Liver (tissue), 9 donors: Measurements from ENCODE around the gene YBEY. TPM values are rescaled to one million over a fixed set of nuclear protein-coding genes. Genes with fewer than 3 reads are reported as not detected.
A peak's percentile ranks its signal among the peaks of the same experiment; 100 is the strongest.

ENCODE experiments used
- DNase-seq: peaks from one replicate; pipeline ENCODE4 v3.0.0-alpha.2; 2017; ENCODE audit warnings: low spot score
- H3K27ac ChIP-seq, 2 donors: one replicate each; pipeline ENCODE4 v1.7.0; 2013; ENCODE audit warnings: inconsistent platforms in 2 of 2, low read length in 2 of 2, control low read depth in 1 of 2, low read depth in 1 of 2, mild to moderate bottlenecking in 1 of 2
- H3K27me3 ChIP-seq, 4 donors: one replicate each; pipeline versions ENCODE4 v1.6.1 to v1.7.0; 2013; ENCODE audit warnings: low read length in 3 of 4, inconsistent platforms in 1 of 4, mild to moderate bottlenecking in 1 of 4, moderate library complexity in 1 of 4; ENCODE audit not compliant: control insufficient read depth in 4 of 4, insufficient read depth in 4 of 4
- H3K36me3 ChIP-seq, 4 donors: one replicate each; pipeline versions ENCODE4 v1.6.1 to v1.7.0; 2013; ENCODE audit warnings: low read length in 3 of 4, mild to moderate bottlenecking in 3 of 4, low read depth in 1 of 4, moderate library complexity in 1 of 4; ENCODE audit not compliant: control insufficient read depth in 4 of 4, insufficient read depth in 3 of 4
- H3K4me1 ChIP-seq, 4 donors: one replicate each; pipeline versions ENCODE4 v1.6.1 to v1.7.0; 2013; ENCODE audit warnings: low read length in 3 of 4, mild to moderate bottlenecking in 3 of 4, moderate library complexity in 1 of 4; ENCODE audit not compliant: control insufficient read depth in 4 of 4, insufficient read depth in 4 of 4
- H3K4me3 ChIP-seq, 3 donors: one replicate each; pipeline versions ENCODE4 v1.6.1 to v1.7.0; 2013; ENCODE audit warnings: low read length in 3 of 3, control low read depth in 1 of 3, low read depth in 1 of 3, mild to moderate bottlenecking in 1 of 3
- H3K9ac ChIP-seq, 2 donors: one replicate each; pipeline ENCODE4 v1.7.0; 2013; ENCODE audit warnings: low read length in 2 of 2, mild to moderate bottlenecking in 2 of 2, moderate library complexity in 2 of 2, control low read depth in 1 of 2, low read depth in 1 of 2
- H3K9me3 ChIP-seq, 4 donors: one replicate each; pipeline versions ENCODE4 v1.6.1 to v1.7.0; 2013; ENCODE audit warnings: low read length in 3 of 4; ENCODE audit not compliant: control insufficient read depth in 4 of 4
- EGR1 ChIP-seq, 2 donors: IDR thresholded peaks; 2 replicates each; pipeline ENCODE4 v1.6.1; 2016 to 2018; ENCODE audit warnings: antibody characterized with exemption in 2 of 2, low read depth in 2 of 2
- FOXA1 ChIP-seq: IDR thresholded peaks from 2 replicates; pipeline ENCODE4 v1.6.1; 2016; ENCODE audit warnings: antibody characterized with exemption
- GABPA ChIP-seq, 2 donors: IDR thresholded peaks in 1 of 2; conservative IDR thresholded peaks in 1 of 2; 2 replicates each; pipeline ENCODE4 v1.6.1; 2016; ENCODE audit warnings: antibody characterized with exemption in 2 of 2, mild to moderate bottlenecking in 1 of 2, moderate library complexity in 1 of 2
- HNF4A ChIP-seq, 2 donors: conservative IDR thresholded peaks; 2 replicates each; pipeline ENCODE4 v1.6.1; 2016; ENCODE audit warnings: antibody characterized with exemption in 2 of 2, mild to moderate bottlenecking in 2 of 2
- RAD21 ChIP-seq, 2 donors: IDR thresholded peaks; 2 replicates each; pipeline ENCODE4 v1.6.1; 2016; ENCODE audit warnings: antibody characterized with exemption in 2 of 2, mild to moderate bottlenecking in 2 of 2
- RXRA ChIP-seq, 2 donors: IDR thresholded peaks; 2 replicates each; pipeline ENCODE4 v1.6.1; 2017 to 2018; ENCODE audit warnings: antibody characterized with exemption in 2 of 2, mild to moderate bottlenecking in 1 of 2
- SP1 ChIP-seq: IDR thresholded peaks from 2 replicates; pipeline ENCODE4 v1.6.1; 2018; ENCODE audit warnings: antibody characterized with exemption, mild to moderate bottlenecking
- YY1 ChIP-seq: IDR thresholded peaks from 2 replicates; pipeline ENCODE4 v1.6.1; 2016; ENCODE audit warnings: antibody characterized with exemption, mild to moderate bottlenecking
- WGBS: extraction: QIAGEN DNeasy Blood & Tissue Kit; methylation state at CpG from one replicate; pipeline ENCODE4 v1.1.7; 2013; 5-methylcytosine and 5-hydroxymethylcytosine counted together
- polyA plus RNA-seq, 2 donors: library from polyadenylated mRNA; stranded (reverse) in 1 of 2; unstranded in 1 of 2; fragments of 200-250 nt in 1 of 2; fragments of >200 nt in 1 of 2; fragmentation: Nextera tagmentation in 1 of 2; extraction: Ambion mirVana in 1 of 2; gene quantifications; one replicate each; pipeline versions ENCODE4 v1.2.1 to v1.2.3, GENCODE V29; 2013 to 2015
- total RNA-seq, 2 donors: library from RNA; depleted of rRNA; stranded (reverse); fragments of >200 nt; gene quantifications; one replicate each; pipeline ENCODE4 v1.2.3, GENCODE V29; 2014
- TF ChIP-seq, protein P1 (sequence below): fragments of 150-350 bp; IDR thresholded peaks from 2 replicates; pipeline ENCODE4 v1.5.1; 2017; ENCODE audit warnings: improper control_type of control experiment, low read depth, low read length; ENCODE audit not compliant: missing input control
- TF ChIP-seq, protein P2 (sequence below): IDR thresholded peaks from 2 replicates; pipeline ENCODE4 v1.6.1; 2016; ENCODE audit warnings: antibody characterized with exemption, mild to moderate bottlenecking
- donor health status: healthy.
- donor health status: healthy.
- donor health status: healthy.
- donor health status: healthy.
- donor health status: healthy.

Gene YBEY
- total and polyA plus RNA-seq, 4 donors: 6.3 to 11.8 (median 10.0) TPM

DNA sequence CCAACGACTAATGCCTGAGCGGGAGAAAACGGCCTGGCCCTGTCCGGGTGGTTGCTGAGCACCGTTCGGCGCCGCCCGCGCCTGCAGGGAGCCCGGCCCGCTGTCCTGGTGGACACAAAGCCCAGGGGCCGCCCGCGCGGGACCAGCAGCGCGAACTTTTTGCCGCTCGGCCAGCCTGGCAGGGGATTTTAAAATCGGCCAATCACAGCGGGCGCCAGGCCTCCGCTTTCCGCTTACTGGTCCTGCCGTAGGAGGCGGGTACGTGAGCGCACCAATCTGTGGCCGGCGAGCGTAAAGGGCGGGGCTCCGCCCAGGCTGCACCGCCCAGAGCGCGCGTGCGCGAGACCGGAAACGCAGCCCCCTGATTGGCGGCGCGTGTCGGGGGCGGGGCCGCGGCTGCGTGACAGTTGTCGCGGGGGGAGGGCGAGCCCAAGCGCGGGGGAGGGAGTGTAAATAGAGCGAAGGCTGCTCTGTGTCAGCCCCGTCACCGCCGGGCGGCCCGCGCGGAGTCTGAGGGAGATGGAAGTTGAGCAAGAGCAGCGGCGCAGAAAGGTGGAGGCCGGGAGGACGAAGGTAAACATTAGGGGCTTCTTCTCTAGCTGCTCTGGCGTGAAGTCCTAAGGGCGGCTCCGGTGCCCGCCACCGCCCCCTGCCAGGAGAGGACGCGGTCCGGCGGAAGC, 37.7 kb downstream of the YBEY start, which contains the start of the genes C21orf58 and PCNT:
C21orf58 (minus strand) TSS at position 161 of the 680 bp plus-strand sequence. CDS start 1,132 bp downstream, outside the sequence.
PCNT (plus strand) TSS at position 447 of the 680 bp plus-strand sequence; CDS start at position 520, 73 bp downstream.
- Histone ChIP-seq H3K9ac (peak within 1 kb of the TSS; percentile 71 to 87), H3K36me3 (peaks cover 0 to 6% (median 3%) of the 10 kb centered on the region in 4 donors), H3K27ac (peak within 1 kb of the TSS; percentile 98 to 99), H3K4me1 (peaks cover 3 to 27% (median 21%) of the 10 kb centered on the region in 4 donors), H3K9me3 (no peaks in the 10 kb centered on the region), H3K27me3 (no peaks in the 10 kb centered on the region), H3K4me3 (peak within 1 kb of the TSS; percentile 91 to 95 (median 95))
- DNase-seq: peak; percentile 98
- TF ChIP-seq SP1: peak; percentile 90
- TF ChIP-seq RXRA (IDR thresholded peaks at IDR 0.05): no peak
- peak in 1 of 2 donors; percentile 6 for TF ChIP-seq RAD21 (IDR thresholded peaks at IDR 0.05)
- TF ChIP-seq GABPA (IDR thresholded peaks at IDR 0.05 in 1 of 2, conservative IDR thresholded peaks at IDR 0.05 in 1 of 2): peak in 1 of 2 donors; percentile 60
- TF ChIP-seq YY1: no peak
- TF ChIP-seq, protein P1, sequence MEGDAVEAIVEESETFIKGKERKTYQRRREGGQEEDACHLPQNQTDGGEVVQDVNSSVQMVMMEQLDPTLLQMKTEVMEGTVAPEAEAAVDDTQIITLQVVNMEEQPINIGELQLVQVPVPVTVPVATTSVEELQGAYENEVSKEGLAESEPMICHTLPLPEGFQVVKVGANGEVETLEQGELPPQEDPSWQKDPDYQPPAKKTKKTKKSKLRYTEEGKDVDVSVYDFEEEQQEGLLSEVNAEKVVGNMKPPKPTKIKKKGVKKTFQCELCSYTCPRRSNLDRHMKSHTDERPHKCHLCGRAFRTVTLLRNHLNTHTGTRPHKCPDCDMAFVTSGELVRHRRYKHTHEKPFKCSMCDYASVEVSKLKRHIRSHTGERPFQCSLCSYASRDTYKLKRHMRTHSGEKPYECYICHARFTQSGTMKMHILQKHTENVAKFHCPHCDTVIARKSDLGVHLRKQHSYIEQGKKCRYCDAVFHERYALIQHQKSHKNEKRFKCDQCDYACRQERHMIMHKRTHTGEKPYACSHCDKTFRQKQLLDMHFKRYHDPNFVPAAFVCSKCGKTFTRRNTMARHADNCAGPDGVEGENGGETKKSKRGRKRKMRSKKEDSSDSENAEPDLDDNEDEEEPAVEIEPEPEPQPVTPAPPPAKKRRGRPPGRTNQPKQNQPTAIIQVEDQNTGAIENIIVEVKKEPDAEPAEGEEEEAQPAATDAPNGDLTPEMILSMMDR: no peak
- peak in 1 of 2 donors; percentile 42 for TF ChIP-seq EGR1 (IDR thresholded peaks at IDR 0.05; ENCODE audit: low read depth in 2 of 2)
- peak; percentile 7 for TF ChIP-seq FOXA1
- TF ChIP-seq, protein P2, sequence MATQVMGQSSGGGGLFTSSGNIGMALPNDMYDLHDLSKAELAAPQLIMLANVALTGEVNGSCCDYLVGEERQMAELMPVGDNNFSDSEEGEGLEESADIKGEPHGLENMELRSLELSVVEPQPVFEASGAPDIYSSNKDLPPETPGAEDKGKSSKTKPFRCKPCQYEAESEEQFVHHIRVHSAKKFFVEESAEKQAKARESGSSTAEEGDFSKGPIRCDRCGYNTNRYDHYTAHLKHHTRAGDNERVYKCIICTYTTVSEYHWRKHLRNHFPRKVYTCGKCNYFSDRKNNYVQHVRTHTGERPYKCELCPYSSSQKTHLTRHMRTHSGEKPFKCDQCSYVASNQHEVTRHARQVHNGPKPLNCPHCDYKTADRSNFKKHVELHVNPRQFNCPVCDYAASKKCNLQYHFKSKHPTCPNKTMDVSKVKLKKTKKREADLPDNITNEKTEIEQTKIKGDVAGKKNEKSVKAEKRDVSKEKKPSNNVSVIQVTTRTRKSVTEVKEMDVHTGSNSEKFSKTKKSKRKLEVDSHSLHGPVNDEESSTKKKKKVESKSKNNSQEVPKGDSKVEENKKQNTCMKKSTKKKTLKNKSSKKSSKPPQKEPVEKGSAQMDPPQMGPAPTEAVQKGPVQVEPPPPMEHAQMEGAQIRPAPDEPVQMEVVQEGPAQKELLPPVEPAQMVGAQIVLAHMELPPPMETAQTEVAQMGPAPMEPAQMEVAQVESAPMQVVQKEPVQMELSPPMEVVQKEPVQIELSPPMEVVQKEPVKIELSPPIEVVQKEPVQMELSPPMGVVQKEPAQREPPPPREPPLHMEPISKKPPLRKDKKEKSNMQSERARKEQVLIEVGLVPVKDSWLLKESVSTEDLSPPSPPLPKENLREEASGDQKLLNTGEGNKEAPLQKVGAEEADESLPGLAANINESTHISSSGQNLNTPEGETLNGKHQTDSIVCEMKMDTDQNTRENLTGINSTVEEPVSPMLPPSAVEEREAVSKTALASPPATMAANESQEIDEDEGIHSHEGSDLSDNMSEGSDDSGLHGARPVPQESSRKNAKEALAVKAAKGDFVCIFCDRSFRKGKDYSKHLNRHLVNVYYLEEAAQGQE: peak; percentile 68
- TF ChIP-seq HNF4A (conservative IDR thresholded peaks at IDR 0.05): no peak
- WGBS: under 1% methylated on average over 76 of the region's 76 CpGs

DNA sequence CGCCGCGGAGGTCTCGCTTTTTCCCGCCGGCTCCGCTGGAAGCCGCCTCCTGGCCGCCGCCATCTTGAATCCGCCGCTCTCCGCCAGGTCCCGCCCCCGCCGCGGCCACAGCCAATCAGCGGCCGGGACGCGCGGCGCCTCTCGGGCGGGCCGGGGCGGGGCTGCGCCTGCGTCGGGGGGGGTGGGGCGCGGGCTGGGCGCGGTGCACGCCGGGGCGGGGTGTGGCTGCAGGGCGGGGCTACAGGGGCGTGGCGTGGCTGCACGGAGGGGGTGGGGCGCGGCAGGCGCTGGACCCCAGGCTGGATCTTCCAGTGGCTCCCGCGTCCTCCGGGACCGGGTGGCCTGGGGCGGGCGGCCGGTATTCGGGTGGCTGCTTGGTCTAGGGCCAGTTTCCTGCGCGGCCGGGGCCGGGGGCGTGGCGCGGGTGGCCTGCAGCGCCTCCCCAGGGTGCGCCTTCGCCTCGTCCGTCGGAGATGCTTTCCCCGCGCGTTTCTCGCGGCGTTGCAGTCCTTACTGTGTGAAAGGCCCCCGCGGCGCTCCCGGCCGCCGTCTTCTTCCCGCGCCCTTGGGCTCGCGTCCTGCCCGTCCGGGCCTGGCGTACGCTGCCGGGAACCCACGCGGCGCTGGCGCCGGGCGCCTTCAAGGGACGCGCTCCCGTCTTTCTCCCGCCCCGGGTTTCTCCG, 38.4 kb downstream of the YBEY start:
- peak overlapping the region; percentile 98 to 99 for H3K27ac ChIP-seq
- H3K27me3 ChIP-seq: no peaks in the 10 kb centered on the region
- DNase-seq: peak; percentile 97
- H3K9ac ChIP-seq: peak overlapping the region; percentile 71 to 87
- peaks cover 0 to 6% (median 3%) of the 10 kb centered on the region in 4 donors for H3K36me3 ChIP-seq
- no peaks in the 10 kb centered on the region for H3K9me3 ChIP-seq
- H3K4me3 ChIP-seq: peak overlapping the region; percentile 91 to 95 (median 95)
- peak; percentile 95 for TF ChIP-seq YY1
- TF ChIP-seq, protein P2: no peak
- H3K4me1 ChIP-seq: peaks cover 3 to 27% (median 21%) of the 10 kb centered on the region in 4 donors
- under 1% methylated on average over 98 of the region's 98 CpGs for WGBS
